ENCODE data around the gene MYOM3.

DNA sequence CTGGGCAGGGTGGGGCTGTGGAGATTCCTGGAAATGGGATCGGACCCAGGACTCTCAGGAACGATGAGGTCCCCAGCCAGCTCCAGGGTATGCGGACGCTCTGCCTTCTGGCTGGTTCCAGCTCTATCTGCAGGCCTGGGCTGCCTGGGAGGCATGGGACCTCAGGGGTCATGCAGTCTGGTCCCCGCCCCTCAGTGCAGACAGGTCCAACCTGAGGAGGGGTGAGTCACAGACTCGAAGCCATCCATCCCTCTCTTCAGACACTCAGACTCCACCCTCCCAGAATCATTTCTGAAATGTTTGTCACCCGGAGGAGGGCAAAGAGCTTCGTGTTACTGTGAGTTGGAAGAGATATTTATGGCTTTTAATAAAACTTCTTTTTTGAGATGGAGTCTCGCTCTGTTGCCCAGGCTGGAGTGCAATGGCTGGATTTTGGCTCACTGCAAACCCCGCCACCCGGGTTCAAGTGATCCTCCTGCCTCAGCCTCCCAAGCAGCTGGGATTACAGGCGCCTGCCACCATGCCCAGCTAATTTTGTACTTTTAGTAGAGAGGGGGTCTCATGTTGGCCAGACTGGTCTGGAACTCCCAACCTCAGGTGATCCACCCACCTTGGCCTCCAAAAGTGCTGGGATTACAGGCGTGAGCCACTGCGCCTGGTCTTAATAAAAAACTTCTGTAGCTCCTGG, 5.9 kb upstream of the MYOM3 start:
- no peak for TF ChIP-seq POLR2A (IDR thresholded peaks at IDR 0.05)
- TF ChIP-seq, protein P1, sequence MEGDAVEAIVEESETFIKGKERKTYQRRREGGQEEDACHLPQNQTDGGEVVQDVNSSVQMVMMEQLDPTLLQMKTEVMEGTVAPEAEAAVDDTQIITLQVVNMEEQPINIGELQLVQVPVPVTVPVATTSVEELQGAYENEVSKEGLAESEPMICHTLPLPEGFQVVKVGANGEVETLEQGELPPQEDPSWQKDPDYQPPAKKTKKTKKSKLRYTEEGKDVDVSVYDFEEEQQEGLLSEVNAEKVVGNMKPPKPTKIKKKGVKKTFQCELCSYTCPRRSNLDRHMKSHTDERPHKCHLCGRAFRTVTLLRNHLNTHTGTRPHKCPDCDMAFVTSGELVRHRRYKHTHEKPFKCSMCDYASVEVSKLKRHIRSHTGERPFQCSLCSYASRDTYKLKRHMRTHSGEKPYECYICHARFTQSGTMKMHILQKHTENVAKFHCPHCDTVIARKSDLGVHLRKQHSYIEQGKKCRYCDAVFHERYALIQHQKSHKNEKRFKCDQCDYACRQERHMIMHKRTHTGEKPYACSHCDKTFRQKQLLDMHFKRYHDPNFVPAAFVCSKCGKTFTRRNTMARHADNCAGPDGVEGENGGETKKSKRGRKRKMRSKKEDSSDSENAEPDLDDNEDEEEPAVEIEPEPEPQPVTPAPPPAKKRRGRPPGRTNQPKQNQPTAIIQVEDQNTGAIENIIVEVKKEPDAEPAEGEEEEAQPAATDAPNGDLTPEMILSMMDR (IDR thresholded peaks at IDR 0.05): no peak

All from heart left ventricle (tissue), 13 donors.